Ishikawa (cell line): ENCODE data around the gene ASTN2.

Source experiments
- CEBPB ChIP-seq: IDR thresholded peaks from 2 replicates; pipeline ENCODE4 v1.6.1; 2012
- CREB1 ChIP-seq: IDR thresholded peaks from 2 replicates; pipeline ENCODE4 v1.6.1; 2012; ENCODE audit warnings: low read depth
- EGR1 ChIP-seq: IDR thresholded peaks from 2 replicates; pipeline ENCODE4 v1.6.1; 2012
- EP300 ChIP-seq: IDR thresholded peaks from 2 replicates; pipeline ENCODE4 v1.6.1; 2012; ENCODE audit warnings: borderline replicate concordance
- FOXM1 ChIP-seq: IDR thresholded peaks from 2 replicates; pipeline ENCODE4 v1.6.1; 2012; ENCODE audit warnings: low read depth, borderline replicate concordance
- MAX ChIP-seq: IDR thresholded peaks from 2 replicates; pipeline ENCODE4 v1.6.1; 2012
- NFIC ChIP-seq: IDR thresholded peaks from 2 replicates; pipeline ENCODE4 v1.6.1; 2012
- RAD21 ChIP-seq: IDR thresholded peaks from 2 replicates; pipeline ENCODE4 v1.6.1; 2012; ENCODE audit warnings: low read depth
- TAF1 ChIP-seq: IDR thresholded peaks from 2 replicates; pipeline ENCODE4 v1.6.1; 2012; ENCODE audit warnings: low read depth, mild to moderate bottlenecking
- TCF12 ChIP-seq: IDR thresholded peaks from 2 replicates; pipeline ENCODE4 v1.6.1; 2012; ENCODE audit warnings: low read depth
- TEAD4 ChIP-seq: IDR thresholded peaks from 2 replicates; pipeline ENCODE4 v1.6.1; 2012
- USF1 ChIP-seq: IDR thresholded peaks from 2 replicates; pipeline ENCODE4 v1.6.1; 2012
- YY1 ChIP-seq: IDR thresholded peaks from 2 replicates; pipeline ENCODE4 v1.6.1; 2012; ENCODE audit warnings: low read depth
- ZBTB7A ChIP-seq: IDR thresholded peaks from 2 replicates; pipeline ENCODE4 v1.6.1; 2012; ENCODE audit warnings: low read depth
- TF ChIP-seq, protein P1 (sequence below): IDR thresholded peaks from 2 replicates; pipeline ENCODE4 v1.6.1; 2012; ENCODE audit warnings: low read depth, mild to moderate bottlenecking

ASTN2 gene

DNA sequence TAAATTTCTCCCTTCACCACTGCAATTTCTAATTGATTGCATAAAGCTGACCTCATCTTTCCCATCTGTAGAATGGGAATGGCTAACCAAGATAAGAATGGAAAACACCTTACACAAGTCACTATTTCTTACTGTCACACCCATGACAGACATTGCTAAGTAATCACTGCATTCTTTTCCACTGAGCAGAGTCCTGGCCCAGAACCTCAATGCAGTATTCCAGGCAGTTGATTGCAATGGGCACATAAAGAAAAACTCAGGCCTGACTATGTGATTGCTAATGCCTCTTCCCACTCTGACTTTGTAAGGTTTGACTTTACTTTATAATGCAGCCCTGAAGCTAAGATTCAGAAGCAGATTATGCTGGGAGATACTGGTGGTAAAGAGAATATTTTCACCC, 698.4 kb downstream of the ASTN2 start:
- no peak for TF ChIP-seq FOXM1
- TF ChIP-seq EGR1, result no peak
- no peak for TF ChIP-seq RAD21
- TF ChIP-seq CEBPB, result no peak
- TF ChIP-seq ZBTB7A, result no peak
- no peak for TF ChIP-seq TEAD4
- TF ChIP-seq MAX, result no peak
- TF ChIP-seq TAF1, result no peak
- no peak for TF ChIP-seq USF1
- TF ChIP-seq, protein P1, sequence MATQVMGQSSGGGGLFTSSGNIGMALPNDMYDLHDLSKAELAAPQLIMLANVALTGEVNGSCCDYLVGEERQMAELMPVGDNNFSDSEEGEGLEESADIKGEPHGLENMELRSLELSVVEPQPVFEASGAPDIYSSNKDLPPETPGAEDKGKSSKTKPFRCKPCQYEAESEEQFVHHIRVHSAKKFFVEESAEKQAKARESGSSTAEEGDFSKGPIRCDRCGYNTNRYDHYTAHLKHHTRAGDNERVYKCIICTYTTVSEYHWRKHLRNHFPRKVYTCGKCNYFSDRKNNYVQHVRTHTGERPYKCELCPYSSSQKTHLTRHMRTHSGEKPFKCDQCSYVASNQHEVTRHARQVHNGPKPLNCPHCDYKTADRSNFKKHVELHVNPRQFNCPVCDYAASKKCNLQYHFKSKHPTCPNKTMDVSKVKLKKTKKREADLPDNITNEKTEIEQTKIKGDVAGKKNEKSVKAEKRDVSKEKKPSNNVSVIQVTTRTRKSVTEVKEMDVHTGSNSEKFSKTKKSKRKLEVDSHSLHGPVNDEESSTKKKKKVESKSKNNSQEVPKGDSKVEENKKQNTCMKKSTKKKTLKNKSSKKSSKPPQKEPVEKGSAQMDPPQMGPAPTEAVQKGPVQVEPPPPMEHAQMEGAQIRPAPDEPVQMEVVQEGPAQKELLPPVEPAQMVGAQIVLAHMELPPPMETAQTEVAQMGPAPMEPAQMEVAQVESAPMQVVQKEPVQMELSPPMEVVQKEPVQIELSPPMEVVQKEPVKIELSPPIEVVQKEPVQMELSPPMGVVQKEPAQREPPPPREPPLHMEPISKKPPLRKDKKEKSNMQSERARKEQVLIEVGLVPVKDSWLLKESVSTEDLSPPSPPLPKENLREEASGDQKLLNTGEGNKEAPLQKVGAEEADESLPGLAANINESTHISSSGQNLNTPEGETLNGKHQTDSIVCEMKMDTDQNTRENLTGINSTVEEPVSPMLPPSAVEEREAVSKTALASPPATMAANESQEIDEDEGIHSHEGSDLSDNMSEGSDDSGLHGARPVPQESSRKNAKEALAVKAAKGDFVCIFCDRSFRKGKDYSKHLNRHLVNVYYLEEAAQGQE, result no peak
- no peak for TF ChIP-seq TCF12
- no peak for TF ChIP-seq NFIC
- TF ChIP-seq EP300, result no peak

GRCh38 chr9:116715751-116716150, 699.1 kb downstream of the ASTN2 start:
- TF ChIP-seq ZBTB7A (no peak), CREB1 (no peak), TCF12 (no peak), EGR1 (no peak), EP300 (no peak), TEAD4 (no peak), RAD21 (no peak), USF1 (no peak), MAX (no peak), CEBPB (no peak), NFIC (no peak)
- TF ChIP-seq, protein P1, result no peak

GRCh38 chr9:116713271-116713670, 701.6 kb downstream of the ASTN2 start:
- TF ChIP-seq EP300, result no peak

DNA sequence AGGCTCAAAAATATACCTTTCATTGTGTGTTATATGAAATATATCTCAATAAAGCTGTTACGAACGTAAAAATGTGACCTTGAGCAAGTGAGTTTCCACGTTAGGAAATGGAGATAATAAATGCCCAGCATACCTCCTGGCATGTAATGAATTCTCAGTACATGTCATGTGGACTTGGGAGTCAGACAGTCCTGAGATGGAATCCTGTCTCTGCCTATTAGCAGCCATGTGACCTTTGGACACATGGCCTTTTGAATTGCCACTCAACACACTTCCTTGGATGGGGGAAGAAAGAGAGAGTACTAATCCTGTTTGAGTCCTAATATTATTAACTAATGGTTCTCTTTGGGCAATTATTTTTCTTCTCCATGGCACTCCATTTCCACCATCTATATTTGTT, 702.1 kb downstream of the ASTN2 start:
- TF ChIP-seq FOXM1 (no peak), TAF1 (no peak), TCF12 (no peak), EGR1 (no peak), RAD21 (no peak), MAX (no peak)
- TF ChIP-seq, protein P1, result no peak

DNA sequence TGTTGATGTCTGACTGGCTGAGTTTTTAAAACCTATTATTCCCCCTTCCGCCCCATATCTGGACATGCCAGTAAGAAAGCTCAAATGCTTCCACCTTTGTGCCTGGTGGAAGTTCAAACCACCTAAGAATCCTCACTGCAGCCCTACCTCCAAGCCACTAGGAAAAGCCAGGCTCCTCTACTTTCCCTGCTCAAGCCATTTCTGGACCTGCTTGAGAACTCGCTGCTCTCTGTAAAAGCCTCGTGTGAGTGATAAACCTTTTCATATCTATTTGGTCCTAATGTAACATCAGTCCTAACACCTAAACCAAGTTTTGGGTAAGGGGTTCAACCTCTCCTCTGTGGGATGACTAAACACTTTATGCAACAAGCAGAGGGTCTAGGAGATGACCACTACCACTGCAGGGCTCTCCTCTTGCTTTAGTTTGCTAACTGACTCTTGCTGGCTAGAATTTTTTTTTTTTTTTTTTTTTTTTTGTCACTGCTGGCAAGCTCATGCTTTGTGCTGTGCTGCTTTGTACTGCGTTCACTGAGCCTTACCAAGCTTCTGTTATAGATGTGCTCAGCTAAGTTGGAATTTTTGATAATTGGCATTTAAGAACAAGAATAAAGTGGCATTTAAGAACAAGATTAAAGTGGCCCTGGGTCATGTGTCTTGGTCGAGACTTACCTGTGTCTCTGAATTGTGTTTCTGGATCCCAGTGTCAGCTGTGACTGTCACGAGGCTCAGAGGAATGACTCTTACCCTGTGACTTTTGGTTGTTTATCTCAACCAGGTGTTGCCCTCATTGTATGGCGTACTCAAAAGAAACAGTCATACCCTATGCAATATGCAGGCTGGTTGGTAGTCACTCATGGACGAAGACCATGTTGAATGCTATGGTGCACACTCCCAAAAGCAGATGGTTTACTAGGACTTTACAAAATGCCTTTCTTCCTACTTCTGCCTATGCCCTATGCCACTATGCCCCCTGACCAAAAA, 708.3 kb downstream of the ASTN2 start:
- no peak for TF ChIP-seq TEAD4
- TF ChIP-seq NFIC, result no peak
- TF ChIP-seq ZBTB7A, result no peak
- no peak for TF ChIP-seq FOXM1
- TF ChIP-seq YY1, result no peak
- no peak for TF ChIP-seq TAF1
- TF ChIP-seq EGR1, result no peak
- TF ChIP-seq TCF12, result no peak
- TF ChIP-seq CEBPB, result no peak
- no peak for TF ChIP-seq EP300
- no peak for TF ChIP-seq MAX
- TF ChIP-seq, protein P1, result no peak
- TF ChIP-seq CREB1, result no peak
- TF ChIP-seq RAD21, result no peak
- no peak for TF ChIP-seq USF1
